ENCODE measurements around the gene CASZ1.

CASZ1 gene

GRCh38 chr1:10704368-10704882 is 92.0 kb downstream of the CASZ1 start:
- DNase-seq (ENCODE audit: insufficient read length) (no peak), FAIRE-seq (no peak)
- no peak for TF ChIP-seq TAF1 (IDR thresholded peaks at IDR 0.05; ENCODE audit: borderline replicate concordance, low read depth, low read length)
- TF ChIP-seq POLR2A (IDR thresholded peaks at IDR 0.05; ENCODE audit: low read depth, low read length) = no peak
- TF ChIP-seq POLR2AphosphoS5 (IDR thresholded peaks at IDR 0.05; ENCODE audit: low read depth, low read length) = no peak

GRCh38 chr1:10703702-10704101 is 92.7 kb downstream of the CASZ1 start:
- FAIRE-seq (no peak), DNase-seq (ENCODE audit: insufficient read length) (no peak)
- TF ChIP-seq POLR2AphosphoS5 (IDR thresholded peaks at IDR 0.05; ENCODE audit: low read depth, low read length) (no peak), POLR2A (IDR thresholded peaks at IDR 0.05; ENCODE audit: low read depth, low read length) (no peak)

- FAIRE-seq = no peak
- no peak for DNase-seq (ENCODE audit: insufficient read length)
- TF ChIP-seq TAF1 (IDR thresholded peaks at IDR 0.05; ENCODE audit: borderline replicate concordance, low read depth, low read length) = no peak
- TF ChIP-seq POLR2A (IDR thresholded peaks at IDR 0.05; ENCODE audit: low read depth, low read length) = no peak
- no peak for TF ChIP-seq POLR2AphosphoS5 (IDR thresholded peaks at IDR 0.05; ENCODE audit: low read depth, low read length)
These were observed 95.3 kb downstream of the CASZ1 start for GRCh38 chr1:10701145-10701544.

- no peak for TF ChIP-seq TAF1 (IDR thresholded peaks at IDR 0.05; ENCODE audit: borderline replicate concordance, low read depth, low read length)
- no peak for TF ChIP-seq POLR2A (IDR thresholded peaks at IDR 0.05; ENCODE audit: low read depth, low read length)
- TF ChIP-seq POLR2AphosphoS5 (IDR thresholded peaks at IDR 0.05; ENCODE audit: low read depth, low read length) = no peak
- FAIRE-seq (no peak), DNase-seq (ENCODE audit: insufficient read length) (no peak)
These were observed 97.0 kb downstream of the CASZ1 start for GRCh38 chr1:10699470-10699835.

GRCh38 chr1:10698726-10699469 is 97.5 kb downstream of the CASZ1 start:
- DNase-seq (ENCODE audit: insufficient read length) (no peak), FAIRE-seq (no peak)
- no peak for TF ChIP-seq TAF1 (IDR thresholded peaks at IDR 0.05; ENCODE audit: borderline replicate concordance, low read depth, low read length)
- TF ChIP-seq POLR2A (IDR thresholded peaks at IDR 0.05; ENCODE audit: low read depth, low read length) = no peak
- TF ChIP-seq POLR2AphosphoS5 (IDR thresholded peaks at IDR 0.05; ENCODE audit: low read depth, low read length) = no peak

GRCh38 chr1:10697621-10698160 is 98.8 kb downstream of the CASZ1 start:
- TF ChIP-seq POLR2AphosphoS5 (IDR thresholded peaks at IDR 0.05; ENCODE audit: low read depth, low read length) (no peak), TAF1 (IDR thresholded peaks at IDR 0.05; ENCODE audit: borderline replicate concordance, low read depth, low read length) (no peak), POLR2A (IDR thresholded peaks at IDR 0.05; ENCODE audit: low read depth, low read length) (no peak)
- FAIRE-seq = no peak
- no peak for DNase-seq (ENCODE audit: insufficient read length)

DNA sequence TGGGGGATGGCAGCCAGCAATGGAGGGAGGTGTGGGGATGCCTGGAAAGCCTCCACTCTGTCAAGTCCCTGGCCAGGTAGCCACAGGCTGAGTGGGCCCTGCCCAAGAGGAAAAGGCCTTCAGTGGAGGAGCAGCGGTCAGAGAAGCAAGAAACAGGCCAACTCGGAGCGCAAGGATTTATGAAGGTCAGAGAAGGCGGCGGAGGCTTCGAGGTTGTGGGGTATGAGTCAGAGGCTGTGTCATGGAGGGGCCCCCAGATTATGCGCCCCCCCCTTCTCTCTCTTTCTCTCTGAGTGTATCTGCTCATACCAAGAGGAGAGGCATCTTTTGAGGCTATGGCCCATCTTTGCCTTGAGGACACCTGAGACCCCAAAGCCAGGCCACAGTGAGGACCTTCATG is 99.5 kb downstream of the CASZ1 start:
- DNase-seq (ENCODE audit: insufficient read length) = no peak
- no peak for FAIRE-seq
- TF ChIP-seq POLR2AphosphoS5 (IDR thresholded peaks at IDR 0.05; ENCODE audit: low read depth, low read length) (no peak), TAF1 (IDR thresholded peaks at IDR 0.05; ENCODE audit: borderline replicate concordance, low read depth, low read length) (no peak), POLR2A (IDR thresholded peaks at IDR 0.05; ENCODE audit: low read depth, low read length) (no peak)

GRCh38 chr1:10694633-10695627 is 101.5 kb downstream of the CASZ1 start:
- peak; percentile 93 for DNase-seq (ENCODE audit: insufficient read length)
- peak; percentile 84 for FAIRE-seq

DNA sequence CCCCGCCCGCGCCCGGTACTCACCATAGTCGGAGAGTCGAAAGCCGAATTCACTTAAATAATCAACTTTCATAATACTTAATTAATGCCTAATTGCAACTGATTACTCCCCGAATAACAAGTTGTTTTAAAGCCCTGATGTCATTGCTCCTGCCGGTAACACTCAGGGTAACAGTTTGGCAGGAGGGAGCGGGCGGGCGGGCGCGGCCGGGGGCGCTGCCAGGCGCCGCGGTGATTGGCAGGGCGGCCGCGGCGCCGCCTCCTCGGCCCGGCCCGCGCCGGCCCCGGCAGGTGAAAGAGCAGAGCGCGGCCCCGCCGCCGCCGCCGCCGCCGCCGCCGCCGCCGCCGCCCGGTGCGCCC is 102.2 kb downstream of the CASZ1 start:
- DNase-seq (ENCODE audit: insufficient read length) (peak; percentile 83), FAIRE-seq (no peak)
- TF ChIP-seq POLR2A (IDR thresholded peaks at IDR 0.05; ENCODE audit: low read depth, low read length) (no peak), POLR2AphosphoS5 (IDR thresholded peaks at IDR 0.05; ENCODE audit: low read depth, low read length) (no peak), TAF1 (IDR thresholded peaks at IDR 0.05; ENCODE audit: borderline replicate concordance, low read depth, low read length) (no peak)

More at GRCh38 chr1:10694633-10695627, 101.5 kb downstream of the CASZ1 start:
- TF ChIP-seq POLR2AphosphoS5 (IDR thresholded peaks at IDR 0.05; ENCODE audit: low read depth, low read length) = no peak
- no peak for TF ChIP-seq POLR2A (IDR thresholded peaks at IDR 0.05; ENCODE audit: low read depth, low read length)
- no peak for TF ChIP-seq TAF1 (IDR thresholded peaks at IDR 0.05; ENCODE audit: borderline replicate concordance, low read depth, low read length)

- peak; percentile 62 for DNase-seq (ENCODE audit: insufficient read length)
- TF ChIP-seq POLR2A (IDR thresholded peaks at IDR 0.05; ENCODE audit: low read depth, low read length) (no peak), POLR2AphosphoS5 (IDR thresholded peaks at IDR 0.05; ENCODE audit: low read depth, low read length) (no peak), TAF1 (IDR thresholded peaks at IDR 0.05; ENCODE audit: borderline replicate concordance, low read depth, low read length) (no peak)
- FAIRE-seq = peak; percentile 56
These were observed 102.8 kb downstream of the CASZ1 start for GRCh38 chr1:10693497-10694273.

DNA sequence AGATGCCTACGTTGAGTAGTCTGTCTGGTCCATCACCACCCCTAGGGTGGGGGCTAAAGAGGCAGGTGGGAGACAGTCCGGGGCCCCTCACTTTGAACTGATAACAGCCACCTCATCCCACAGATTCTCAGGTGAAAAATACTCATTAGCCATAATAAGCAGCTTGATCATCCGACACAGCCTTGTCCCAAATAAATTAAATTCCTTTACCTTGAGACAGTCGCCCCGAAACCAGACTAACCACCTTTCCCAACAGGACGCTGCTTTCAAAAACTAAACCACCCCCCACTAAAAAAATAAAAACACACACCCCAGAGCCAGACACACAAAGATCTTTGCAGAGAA is 103.3 kb downstream of the CASZ1 start:
- no peak for TF ChIP-seq TAF1 (IDR thresholded peaks at IDR 0.05; ENCODE audit: borderline replicate concordance, low read depth, low read length)
- no peak for TF ChIP-seq POLR2A (IDR thresholded peaks at IDR 0.05; ENCODE audit: low read depth, low read length)
- TF ChIP-seq POLR2AphosphoS5 (IDR thresholded peaks at IDR 0.05; ENCODE audit: low read depth, low read length) = no peak
- no peak for DNase-seq (ENCODE audit: insufficient read length)
- no peak for FAIRE-seq

All from GM12892 (cell line).